ENCODE data around the gene MAP1LC3B2.

- TF ChIP-seq PPARA (CRISPR knock-in tag; IDR thresholded peaks at IDR 0.05; ENCODE audit: borderline replicate concordance): no peak
- no peak for TF ChIP-seq ISL1 (CRISPR knock-in tag; IDR thresholded peaks at IDR 0.05)
- no peak for TF ChIP-seq ESRRG (CRISPR knock-in tag; IDR thresholded peaks at IDR 0.05)
- TF ChIP-seq TOX (CRISPR knock-in tag; IDR thresholded peaks at IDR 0.05; ENCODE audit: borderline replicate concordance): no peak
- no peak for TF ChIP-seq ZFP30 (CRISPR knock-in tag; IDR thresholded peaks at IDR 0.05)
- TF ChIP-seq RARB (CRISPR knock-in tag; IDR thresholded peaks at IDR 0.05): no peak
- TF ChIP-seq ZNF8 (CRISPR knock-in tag; IDR thresholded peaks at IDR 0.05): no peak
Observed at GRCh38 chr12:116577154-116577561, 18.0 kb downstream of the MAP1LC3B2 start.
